ENCODE results near the gene EIF4G2.
"Not testable (repeated sequence)": the region's sequence is repeated elsewhere in the genome, so short reads cannot be mapped to it uniquely, and the experiment has no call there.

The EIF4G2 gene

GRCh38 chr11:10808553-10809372, at the start of gene EIF4G2:
Gene EIF4G2, minus strand, starts transcription at chr11:10808926.
- peak; percentile 97 for DNase-seq

GRCh38 chr11:10857709-10858438, 49.1 kb upstream of the EIF4G2 start, which contains the start of gene ZBED5:
Gene ZBED5, minus strand, starts transcription at chr11:10858053. Its CDS starts 3,108 bp downstream, at chr11:10854945.
- peak; percentile 94 for DNase-seq

GRCh38 chr11:10857459-10857708, 48.7 kb upstream of the EIF4G2 start:
- DNase-seq: no peak

- no peak for DNase-seq
Observed at GRCh38 chr11:10856689-10857458, 48.1 kb upstream of the EIF4G2 start.

GRCh38 chr11:10855295-10855694, 46.6 kb upstream of the EIF4G2 start:
- no peak for DNase-seq

GRCh38 chr11:10847960-10848860, 39.5 kb upstream of the EIF4G2 start:
- DNase-seq: no peak

GRCh38 chr11:10846660-10847059, 37.9 kb upstream of the EIF4G2 start:
- no peak for DNase-seq

- no peak for DNase-seq
Observed at GRCh38 chr11:10845589-10845988, 36.9 kb upstream of the EIF4G2 start.

GRCh38 chr11:10844796-10845195, 36.1 kb upstream of the EIF4G2 start:
- DNase-seq: no peak

- no peak for DNase-seq
Observed at GRCh38 chr11:10844356-10844755, 35.6 kb upstream of the EIF4G2 start.

GRCh38 chr11:10838881-10839280, 30.2 kb upstream of the EIF4G2 start:
- no peak for DNase-seq

GRCh38 chr11:10838083-10838482, 29.4 kb upstream of the EIF4G2 start:
- DNase-seq: no peak

GRCh38 chr11:10836884-10837283, 28.2 kb upstream of the EIF4G2 start:
- not testable (repeated sequence) for DNase-seq

GRCh38 chr11:10829139-10829538, 20.4 kb upstream of the EIF4G2 start:
- no peak for DNase-seq

GRCh38 chr11:10828402-10828801, 19.7 kb upstream of the EIF4G2 start:
- no peak for DNase-seq

- no peak for DNase-seq
Observed at GRCh38 chr11:10824888-10825287, 16.2 kb upstream of the EIF4G2 start.

- DNase-seq: no peak
Observed at GRCh38 chr11:10823152-10823579, 14.4 kb upstream of the EIF4G2 start.

- DNase-seq: not testable (repeated sequence)
Observed at GRCh38 chr11:10822491-10822890, 13.8 kb upstream of the EIF4G2 start.

GRCh38 chr11:10818594-10818993, 9.9 kb upstream of the EIF4G2 start:
- no peak for DNase-seq

GRCh38 chr11:10813945-10814344, 5.2 kb upstream of the EIF4G2 start:
- no peak for DNase-seq

- DNase-seq: peak; percentile 59
Observed at GRCh38 chr11:10809373-10810160, 841 bp upstream of the EIF4G2 start.

- DNase-seq: no peak
Observed at GRCh38 chr11:10808235-10808552, 532 bp downstream of the EIF4G2 start.
